NCI-H2227 (cell line): ENCODE results near the gene PRKN.

Experiments
- DNase-seq: peaks from one replicate; lab custom pipeline; 2025; ENCODE audit not compliant: unreplicated experiment; lab: John Stamatoyannopoulos, UW

Gene PRKN

DNA sequence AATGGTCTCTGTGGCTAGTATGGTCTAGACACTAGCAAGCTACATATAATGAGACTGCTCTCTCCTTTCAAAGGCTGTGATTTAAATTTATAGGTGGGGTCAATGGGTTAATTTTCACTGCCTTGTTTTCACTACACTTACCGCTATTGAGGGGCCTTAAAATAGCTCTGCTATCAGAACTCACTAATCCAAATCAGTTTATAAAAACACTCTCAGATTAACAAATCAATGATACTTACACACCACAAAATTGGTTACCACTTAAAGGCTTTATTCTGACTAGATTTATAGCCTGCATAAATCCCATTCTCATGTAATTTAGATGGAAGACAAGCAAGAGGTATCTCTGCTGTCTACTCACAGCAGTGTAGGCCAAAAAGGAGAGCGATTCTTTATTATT lies 1140.7 kb downstream of the PRKN start:
- DNase-seq = no peak

DNA sequence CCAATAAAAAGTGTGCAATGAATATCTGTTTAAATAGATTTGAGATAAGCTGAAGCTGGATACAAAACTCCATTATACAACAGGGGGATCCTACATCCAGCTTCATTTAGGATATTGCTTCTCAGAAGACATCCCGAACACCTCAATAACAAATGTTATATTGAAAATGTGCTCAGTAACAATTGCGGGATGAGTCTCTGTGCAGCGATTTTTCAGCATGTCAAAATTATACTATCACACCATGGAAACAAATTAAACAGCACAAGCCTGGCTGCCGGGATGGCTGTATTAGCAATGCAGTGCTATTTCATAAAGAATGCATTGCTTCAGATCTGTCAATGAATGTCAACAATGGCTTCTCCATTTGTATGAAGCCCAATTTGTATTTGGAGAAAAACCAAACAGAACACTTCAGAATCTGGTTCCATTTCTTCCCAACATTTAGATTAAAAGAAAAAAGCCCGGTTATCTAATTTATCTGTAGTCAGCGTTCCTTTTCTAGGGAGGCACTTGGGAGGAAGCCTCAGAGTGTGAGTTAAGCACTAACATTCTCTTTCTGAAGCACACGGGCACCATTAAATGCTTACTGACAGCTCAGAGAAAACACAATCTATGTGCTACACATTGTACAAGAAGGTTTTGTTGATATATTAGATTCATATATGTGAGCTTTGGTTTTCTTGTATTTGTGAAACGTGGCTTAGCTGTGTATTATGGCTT lies 1142.8 kb downstream of the PRKN start:
- DNase-seq = no peak

GRCh38 chr6:161584051-161584450 lies 1143.5 kb downstream of the PRKN start:
- DNase-seq = no peak

DNA sequence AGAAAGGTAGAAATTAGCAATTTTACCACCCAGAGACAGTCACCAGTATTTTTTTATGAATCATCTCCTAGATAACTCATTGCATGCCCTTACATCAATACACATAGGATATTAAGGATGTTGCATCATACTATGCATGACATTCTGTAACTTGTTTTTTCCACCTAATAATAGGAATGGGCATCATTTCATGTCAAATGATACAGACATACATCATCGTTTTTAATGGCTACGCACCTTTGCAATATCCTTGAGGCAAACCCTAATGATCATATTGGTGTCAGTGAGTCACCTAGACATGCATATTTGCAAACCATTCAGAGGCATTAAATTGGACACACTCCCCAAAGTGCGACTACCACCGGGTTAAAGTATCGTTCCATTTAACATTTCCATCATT lies 1144.0 kb downstream of the PRKN start:
- no peak for DNase-seq

GRCh38 chr6:161578478-161578877 lies 1149.1 kb downstream of the PRKN start:
- no peak for DNase-seq

- no peak for DNase-seq
Observed at GRCh38 chr6:161575523-161576254, 1151.9 kb downstream of the PRKN start.

DNA sequence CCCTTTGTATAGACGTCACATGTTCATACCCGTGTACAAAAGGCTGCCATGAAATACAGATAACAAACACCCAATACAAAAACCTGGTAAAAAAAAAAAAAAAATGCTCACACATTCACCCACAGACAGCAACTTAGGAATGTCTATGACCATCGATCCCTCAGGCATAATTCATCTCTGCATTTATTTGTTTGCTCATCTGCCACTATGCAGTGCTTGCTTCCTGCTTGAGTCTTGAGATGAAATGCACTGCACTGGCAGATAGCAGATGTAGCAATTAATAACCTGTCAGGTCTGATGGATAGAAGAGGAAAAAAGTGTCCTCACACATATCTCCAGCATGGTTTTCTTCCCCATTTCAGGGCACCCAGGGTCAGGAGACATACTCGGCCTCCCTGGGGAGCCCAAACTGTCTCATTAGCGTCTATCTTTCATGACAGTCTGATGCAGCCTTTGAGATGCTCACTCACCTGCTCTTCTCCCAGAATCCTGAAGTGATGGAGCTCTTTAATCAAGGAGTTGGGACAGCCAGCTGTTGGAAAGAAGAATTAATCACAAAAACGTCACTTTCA lies 1158.6 kb downstream of the PRKN start:
- DNase-seq = no peak

DNA sequence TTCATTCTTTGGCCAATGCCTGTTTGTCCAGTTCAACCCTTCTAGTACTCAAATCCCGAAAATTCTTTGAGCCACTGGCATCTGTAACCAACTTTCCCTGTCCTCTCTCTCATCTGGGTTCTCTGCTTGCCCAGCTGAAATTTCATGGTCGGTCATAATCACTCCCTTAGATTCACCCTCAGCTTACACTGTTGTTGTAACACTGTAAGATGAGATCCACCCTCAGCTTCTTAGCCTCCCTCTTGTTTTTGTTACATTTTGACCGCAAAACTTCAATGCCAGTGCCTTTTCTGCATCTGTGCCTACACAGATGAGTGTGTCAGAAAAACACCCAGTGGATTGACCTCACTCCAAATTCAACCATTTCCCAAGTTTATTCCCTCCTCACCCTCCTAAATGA lies 1162.6 kb downstream of the PRKN start:
- DNase-seq = no peak

GRCh38 chr6:161561908-161562307 lies 1165.7 kb downstream of the PRKN start:
- no peak for DNase-seq

DNA sequence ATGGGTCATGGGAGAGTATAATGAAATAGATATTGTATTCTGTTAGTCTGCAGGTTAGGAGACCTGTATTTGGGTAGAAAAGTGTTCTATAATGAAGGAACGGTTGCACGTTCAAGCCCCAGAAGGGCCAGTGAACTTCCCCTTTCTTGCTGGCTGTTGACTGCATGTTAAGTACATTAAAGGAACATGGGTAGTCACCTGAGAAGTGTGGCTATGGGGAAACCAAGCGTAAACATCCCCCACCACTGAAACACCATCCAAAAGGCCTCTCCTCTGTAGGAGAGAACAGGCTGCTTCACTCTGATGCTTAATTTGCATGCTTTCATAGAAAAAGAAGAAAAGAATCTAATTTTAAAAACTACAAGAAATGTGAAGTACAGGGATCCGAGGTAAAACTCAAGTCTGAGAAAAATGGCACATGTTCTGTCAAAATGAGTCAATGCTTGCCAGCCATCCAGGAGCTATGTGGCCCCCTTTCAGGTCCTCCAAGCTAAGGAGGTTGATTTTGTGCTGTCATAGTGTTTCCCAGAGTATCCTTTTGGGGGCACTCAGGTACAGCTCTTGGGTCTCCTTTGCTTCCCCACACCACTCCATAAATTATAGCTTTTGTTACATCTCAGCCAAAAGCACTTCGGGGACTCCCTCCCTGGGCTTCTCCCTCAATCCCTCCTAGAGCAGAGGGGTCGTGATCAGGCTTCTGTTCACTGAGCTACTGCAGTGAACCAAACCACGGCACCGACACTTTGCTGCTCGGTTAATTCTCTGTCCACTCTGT lies 1170.0 kb downstream of the PRKN start:
- DNase-seq = no peak

GRCh38 chr6:161554883-161555282 lies 1172.7 kb downstream of the PRKN start:
- DNase-seq = no peak

GRCh38 chr6:161549977-161550655 lies 1177.5 kb downstream of the PRKN start:
- DNase-seq = no peak

- DNase-seq = no peak
Observed at GRCh38 chr6:161548713-161549296, 1178.8 kb downstream of the PRKN start.

DNA sequence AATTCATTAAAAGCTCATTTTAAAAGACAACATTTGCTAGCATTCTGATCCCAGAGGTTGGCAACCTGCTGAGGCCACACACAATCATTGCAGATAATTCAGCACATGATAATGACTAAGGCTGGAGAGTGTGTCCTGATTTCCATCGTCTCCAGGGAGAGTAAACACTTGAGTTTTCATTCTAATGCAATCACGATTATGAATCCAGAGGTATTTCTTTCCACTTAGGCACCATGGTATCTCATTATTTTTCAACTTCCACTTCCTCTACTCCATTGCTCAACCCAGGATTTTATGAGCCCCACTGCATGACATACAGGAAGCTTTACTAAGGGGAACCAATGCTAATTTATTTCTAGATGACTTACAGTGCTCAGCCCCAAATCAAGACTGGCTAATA lies 1179.9 kb downstream of the PRKN start:
- no peak for DNase-seq

- DNase-seq = no peak
Observed at GRCh38 chr6:161546632-161547031, 1180.9 kb downstream of the PRKN start.

GRCh38 chr6:161545741-161546140 lies 1181.8 kb downstream of the PRKN start:
- no peak for DNase-seq

DNA sequence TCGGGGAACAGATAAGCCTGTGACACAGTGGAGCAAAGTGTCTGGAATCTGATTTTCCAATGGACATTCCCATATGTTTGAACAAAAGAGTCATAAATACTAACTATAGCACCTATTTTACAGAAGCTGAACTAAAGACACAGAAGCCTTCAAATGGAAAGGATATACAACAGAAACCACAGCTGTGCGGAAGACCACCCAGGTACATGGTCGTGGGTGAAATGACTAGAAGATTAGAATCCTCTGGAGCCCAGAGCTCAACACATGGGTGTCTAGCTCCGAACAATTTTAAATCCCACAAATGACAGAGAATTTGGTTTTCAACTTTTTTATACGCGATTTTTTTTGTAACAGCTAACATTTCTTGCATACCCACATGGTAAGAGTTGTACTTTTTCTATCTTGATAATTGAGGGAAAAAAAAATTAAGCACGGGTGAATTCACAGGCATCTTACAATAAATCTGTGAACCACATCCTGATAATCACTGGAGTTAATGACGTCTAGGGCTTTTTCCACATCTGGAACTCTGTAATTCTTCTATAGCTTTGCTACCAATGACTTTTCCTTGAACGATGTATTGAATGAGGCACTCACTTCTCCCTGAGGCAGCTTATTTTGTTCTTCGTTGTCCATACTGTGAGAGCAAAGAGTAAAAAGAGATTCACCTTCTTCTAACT lies 1182.6 kb downstream of the PRKN start:
- DNase-seq = no peak

DNA sequence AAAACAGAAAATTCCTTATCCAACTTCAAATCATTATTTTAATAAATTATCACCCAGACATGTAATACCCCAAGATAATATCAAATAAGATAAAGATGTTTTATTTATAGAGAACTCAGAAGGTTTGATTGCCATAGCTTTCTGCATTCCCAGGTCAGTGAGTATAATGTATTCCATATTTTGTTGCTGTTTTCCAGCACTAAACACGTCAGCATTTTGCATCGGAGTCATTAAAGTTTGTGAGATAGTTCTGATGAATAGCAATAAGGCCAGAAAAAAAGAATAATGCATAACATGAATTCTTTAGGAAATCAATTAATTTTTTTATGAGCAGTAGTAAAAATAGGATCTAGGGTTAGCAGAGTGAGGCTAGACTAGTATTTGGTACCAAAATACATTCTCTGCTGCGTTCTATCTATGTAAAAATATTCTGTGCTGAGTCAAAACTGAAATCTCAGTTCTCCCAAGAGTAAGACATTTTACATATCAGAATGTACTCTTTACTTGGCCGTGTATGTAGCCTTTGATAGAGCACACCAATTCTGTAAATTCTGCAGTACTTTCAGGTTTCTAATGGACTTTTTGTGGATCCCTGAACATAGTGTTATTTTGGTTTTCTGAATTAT lies 1183.8 kb downstream of the PRKN start:
- DNase-seq = no peak

- no peak for DNase-seq
Observed at GRCh38 chr6:161542346-161542980, 1185.1 kb downstream of the PRKN start.
